Measurements from ENCODE around the gene ABCA2. TPM values are rescaled to one million over a fixed set of nuclear protein-coding genes. Genes with fewer than 3 reads are reported as not detected.

ABCA2 gene
- total and polyA plus RNA-seq, 12 donors, result 16.0 to 46.7 (median 28.1) TPM

DNA sequence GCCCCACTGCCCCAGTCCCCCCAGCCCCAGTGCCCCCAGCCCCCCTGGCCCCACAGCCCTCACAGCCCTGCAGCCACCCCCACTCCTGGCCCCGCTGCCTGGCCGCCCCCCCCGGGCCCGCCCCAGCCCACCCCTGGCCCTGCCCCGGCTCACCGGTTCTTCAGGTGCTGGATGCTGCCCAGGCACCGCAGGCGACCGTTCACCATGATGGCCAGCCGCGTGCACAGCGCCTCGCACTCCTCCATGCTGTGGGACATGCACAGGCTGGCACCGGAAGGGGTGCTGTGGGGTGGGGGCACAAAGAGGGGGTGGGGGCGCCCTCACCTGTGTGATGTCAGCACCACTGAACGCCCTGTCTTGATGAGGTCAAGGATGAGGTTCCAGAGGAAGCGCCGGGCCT, 18.8 kb downstream of the ABCA2 start:
- ATAC-seq (no peak), DNase-seq (no peak)
- WGBS, 2 donors, result 95 to 96% methylated on average over 16 to 18 of the region's 18 CpGs
- Histone ChIP-seq H3K27me3 (no peaks in the 10 kb centered on the region), H3K4me1 (peaks cover 0 to 8% (median 0%) of the 10 kb centered on the region in 9 donors), H3K27ac (no peak overlapping the region), H3K9me3 (peaks cover 0 to 13% (median 0%) of the 10 kb centered on the region in 11 donors), H3K4me3 (no peak overlapping the region), H3K36me3 (peaks cover 0 to 56% (median 14%) of the 10 kb centered on the region in 9 donors)
- TF ChIP-seq, protein P1, sequence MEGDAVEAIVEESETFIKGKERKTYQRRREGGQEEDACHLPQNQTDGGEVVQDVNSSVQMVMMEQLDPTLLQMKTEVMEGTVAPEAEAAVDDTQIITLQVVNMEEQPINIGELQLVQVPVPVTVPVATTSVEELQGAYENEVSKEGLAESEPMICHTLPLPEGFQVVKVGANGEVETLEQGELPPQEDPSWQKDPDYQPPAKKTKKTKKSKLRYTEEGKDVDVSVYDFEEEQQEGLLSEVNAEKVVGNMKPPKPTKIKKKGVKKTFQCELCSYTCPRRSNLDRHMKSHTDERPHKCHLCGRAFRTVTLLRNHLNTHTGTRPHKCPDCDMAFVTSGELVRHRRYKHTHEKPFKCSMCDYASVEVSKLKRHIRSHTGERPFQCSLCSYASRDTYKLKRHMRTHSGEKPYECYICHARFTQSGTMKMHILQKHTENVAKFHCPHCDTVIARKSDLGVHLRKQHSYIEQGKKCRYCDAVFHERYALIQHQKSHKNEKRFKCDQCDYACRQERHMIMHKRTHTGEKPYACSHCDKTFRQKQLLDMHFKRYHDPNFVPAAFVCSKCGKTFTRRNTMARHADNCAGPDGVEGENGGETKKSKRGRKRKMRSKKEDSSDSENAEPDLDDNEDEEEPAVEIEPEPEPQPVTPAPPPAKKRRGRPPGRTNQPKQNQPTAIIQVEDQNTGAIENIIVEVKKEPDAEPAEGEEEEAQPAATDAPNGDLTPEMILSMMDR (IDR thresholded peaks at IDR 0.05), result no peak
- intact Hi-C loops (cut with DNase I), result no loop called here

DNA sequence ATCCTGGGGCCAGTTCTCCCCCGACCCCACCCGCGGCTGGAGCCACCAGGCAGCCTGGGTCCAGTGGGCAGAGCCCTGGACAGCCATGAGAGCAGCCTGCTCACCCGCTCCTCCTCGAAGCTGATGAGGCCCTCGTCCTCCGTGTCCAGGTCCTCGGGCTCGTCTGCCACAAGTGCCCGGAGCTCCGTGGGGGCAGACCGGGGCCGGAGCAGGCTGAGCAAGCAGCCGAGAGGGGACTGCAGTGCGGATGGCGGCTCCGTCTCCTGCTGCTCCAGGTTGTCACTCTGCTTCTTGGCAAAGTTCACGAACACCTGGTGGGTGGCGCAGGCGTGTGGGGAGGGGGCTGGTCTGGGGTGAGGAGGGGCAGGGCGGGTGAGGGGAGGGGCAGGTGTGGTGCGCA, 19.7 kb downstream of the ABCA2 start:
- ATAC-seq, result no peak
- H3K36me3 ChIP-seq, result peaks cover 0 to 47% (median 14%) of the 10 kb centered on the region in 9 donors

DNA sequence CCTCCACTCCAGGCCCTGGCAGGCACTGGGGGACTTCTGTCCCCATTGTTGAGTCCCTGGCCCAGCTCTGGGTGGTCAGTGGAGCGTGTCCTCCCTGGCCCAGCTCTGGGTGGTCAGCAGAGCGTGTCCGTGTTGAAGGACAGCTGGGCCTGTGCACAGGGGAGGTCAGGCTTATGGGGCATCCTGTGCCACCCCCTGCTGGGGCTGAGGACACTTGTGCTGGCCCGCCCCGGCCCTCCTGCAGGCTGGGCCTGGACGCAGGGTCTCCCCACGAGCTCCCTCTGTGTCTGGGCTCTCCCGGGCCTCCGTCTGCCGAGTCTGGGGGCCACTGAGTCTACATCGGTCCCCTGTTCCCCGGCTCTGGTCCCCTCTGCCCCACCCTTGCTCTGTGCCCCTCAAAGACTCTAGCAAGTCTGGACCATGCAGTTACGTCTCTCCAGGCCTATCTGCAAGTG, 20.2 kb downstream of the ABCA2 start:
- no peaks in the 10 kb centered on the region for H3K27me3 ChIP-seq
- H3K9me3 ChIP-seq, result peaks cover 0 to 13% (median 0%) of the 10 kb centered on the region in 11 donors
- H3K36me3 ChIP-seq, result peaks cover 0 to 43% (median 14%) of the 10 kb centered on the region in 9 donors
- H3K27ac ChIP-seq, result no peak overlapping the region
- H3K4me1 ChIP-seq, result peaks cover 0 to 8% (median 0%) of the 10 kb centered on the region in 9 donors
- peak in 3 of 8 donors; percentile 7 to 17 (median 14) for ATAC-seq
- intact Hi-C loops (cut with DNase I), result no loop called here
- TF ChIP-seq, protein P1 (IDR thresholded peaks at IDR 0.05), result no peak
- 90% methylated on average over 13 of the region's 13 CpGs for WGBS, 2 donors
- no peak for DNase-seq
- no peak overlapping the region for H3K4me3 ChIP-seq

More for the DNA sequence above, 19.7 kb downstream of the ABCA2 start:
- intact Hi-C loops (cut with DNase I), result no loop called here
- no peak overlapping the region for H3K27ac ChIP-seq
- H3K9me3 ChIP-seq, result peaks cover 0 to 13% (median 0%) of the 10 kb centered on the region in 11 donors
- H3K4me1 ChIP-seq, result peaks cover 0 to 8% (median 0%) of the 10 kb centered on the region in 9 donors
- no peak for DNase-seq
- WGBS, 2 donors, result 82 to 84% methylated on average over 20 to 22 of the region's 22 CpGs
- no peaks in the 10 kb centered on the region for H3K27me3 ChIP-seq
- no peak overlapping the region for H3K4me3 ChIP-seq
- TF ChIP-seq, protein P1 (IDR thresholded peaks at IDR 0.05), result no peak

DNA sequence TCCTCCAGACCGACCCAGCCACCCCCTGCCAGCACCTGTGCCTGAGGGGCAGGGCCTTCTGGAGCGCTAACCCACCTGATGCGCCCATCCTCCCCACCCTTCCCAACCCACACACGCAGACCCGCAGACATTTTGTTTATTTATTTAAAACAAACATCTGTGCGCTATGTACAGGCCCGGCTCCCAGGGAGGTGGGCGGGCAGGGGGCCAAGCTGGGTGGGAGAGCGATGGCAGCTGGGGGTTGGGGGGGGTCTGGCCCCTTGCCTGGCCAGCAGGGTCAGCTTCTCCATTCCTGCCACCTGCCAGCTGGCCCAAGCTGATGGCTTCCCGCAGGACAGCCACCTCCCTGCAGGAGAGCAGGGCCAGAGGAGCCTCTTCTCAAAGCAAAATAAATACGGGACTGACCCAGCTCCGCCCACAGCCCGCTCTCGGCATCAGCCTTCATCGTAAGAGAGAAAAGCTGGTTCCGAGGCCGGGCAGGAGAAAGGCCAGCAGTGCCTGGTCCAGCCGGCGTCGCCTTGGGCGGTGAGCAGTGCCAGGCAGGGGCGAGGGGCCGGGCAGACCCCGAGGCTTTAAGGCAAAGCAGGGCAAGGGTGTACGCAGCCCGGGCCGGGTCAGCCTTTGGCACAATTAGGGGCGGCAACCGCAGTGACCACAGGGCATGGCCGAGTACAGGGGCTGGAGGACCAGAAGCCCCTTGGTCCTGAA, 20.8 kb downstream of the ABCA2 start:
- H3K9me3 ChIP-seq, result peaks cover 0 to 13% (median 0%) of the 10 kb centered on the region in 11 donors
- peaks cover 0 to 37% (median 10%) of the 10 kb centered on the region in 9 donors for H3K36me3 ChIP-seq
- TF ChIP-seq, protein P1 (IDR thresholded peaks at IDR 0.05), result no peak
- H3K4me1 ChIP-seq, result peaks cover 0 to 8% (median 0%) of the 10 kb centered on the region in 9 donors
- no peaks in the 10 kb centered on the region for H3K27me3 ChIP-seq
- ATAC-seq, result peak in 2 of 8 donors; percentile 18 to 36
- no peak for DNase-seq
- H3K27ac ChIP-seq, result no peak overlapping the region
- WGBS, 2 donors, result 84 to 85% methylated on average over 28 to 30 of the region's 30 CpGs
- no peak overlapping the region for H3K4me3 ChIP-seq
- intact Hi-C loops (cut with DNase I), result no loop called here
